GM23338 (cell line): ENCODE results near the gene TBCC. TPM values are rescaled to one million over a fixed set of nuclear protein-coding genes. Genes with fewer than 3 reads are reported as not detected.
A peak's percentile ranks its signal among the peaks of the same experiment; 100 is the strongest.

Experiments used
- ATAC-seq: fragments of 200-7000 bp; cut with Tn5 transposase; 3 replicates; pipeline ENCODE4 v1.9.1; 2020
- DNase-seq: peaks from one replicate; pipeline ENCODE4 v3.0.0-alpha.2; 2015; ENCODE audit warnings: low spot score
- H2AFZ ChIP-seq: fragments of 200-600 bp; sonication (generic); 2 replicates; pipeline ENCODE4 v1.8.0; 2016; ENCODE audit warnings: antibody characterized with exemption, mild to moderate bottlenecking, moderate library complexity
- H3F3A ChIP-seq: fragments of 200-600 bp; sonication (generic); replicated peaks from 2 replicates; pipeline ENCODE4 v1.8.0; 2017; ENCODE audit warnings: antibody characterized with exemption, mixed run types, low read depth
- H3K27ac ChIP-seq: fragments of 200-600 bp; sonication (generic); 2 replicates; pipeline ENCODE4 v1.6.1; 2016; ENCODE audit warnings: low read depth
- H3K27me3 ChIP-seq: fragments of 200-600 bp; sonication (generic); 2 replicates; pipeline ENCODE4 v1.8.0; 2016; ENCODE audit warnings: mild to moderate bottlenecking, mixed run types, moderate library complexity; ENCODE audit not compliant: insufficient read depth
- H3K36me3 ChIP-seq: fragments of 200-600 bp; sonication (generic); 2 replicates; pipeline ENCODE4 v1.8.0; 2016; ENCODE audit warnings: mild to moderate bottlenecking; ENCODE audit not compliant: insufficient read depth
- H3K4me1 ChIP-seq: fragments of 200-600 bp; sonication (generic); 2 replicates; pipeline ENCODE4 v1.8.0; 2016; ENCODE audit warnings: mild to moderate bottlenecking, moderate library complexity; ENCODE audit not compliant: insufficient read depth
- H3K4me2 ChIP-seq: fragments of 200-600 bp; sonication (generic); 2 replicates; pipeline ENCODE4 v1.7.1; 2017; ENCODE audit warnings: mixed run types
- H3K4me3 ChIP-seq: fragments of 200-600 bp; sonication (generic); 2 replicates; pipeline ENCODE4 v1.6.1; 2016; ENCODE audit warnings: mixed run types
- H3K79me2 ChIP-seq: fragments of 200-600 bp; sonication (generic); replicated peaks from 2 replicates; pipeline ENCODE4 v1.8.0; 2017; ENCODE audit warnings: mild to moderate bottlenecking; ENCODE audit not compliant: insufficient read depth
- H3K9me2 ChIP-seq: fragments of 200-600 bp; sonication (generic); 2 replicates; pipeline ENCODE4 v1.8.0; 2017; ENCODE audit not compliant: insufficient read depth
- H4K20me1 ChIP-seq: fragments of 200-600 bp; sonication (generic); replicated peaks from 2 replicates; pipeline ENCODE4 v1.8.0; 2017; ENCODE audit warnings: mild to moderate bottlenecking; ENCODE audit not compliant: insufficient read depth
- H3K27ac Mint-ChIP-seq: 2 replicates; pipeline ENCODE4 v1.8.0; 2020; ENCODE audit warnings: inconsistent platforms, mild to moderate bottlenecking, moderate library complexity, mixed read lengths
- H3K27me3 Mint-ChIP-seq: 3 replicates; pipeline ENCODE4 v1.8.0; 2022; ENCODE audit warnings: low read depth, mild to moderate bottlenecking, moderate library complexity, mixed read lengths, inconsistent platforms; ENCODE audit not compliant: insufficient read depth, poor library complexity
- H3K36me3 Mint-ChIP-seq: 3 replicates; pipeline ENCODE4 v1.8.0; 2021; ENCODE audit warnings: low read depth, mild to moderate bottlenecking, inconsistent platforms, moderate library complexity, mixed read lengths
- H3K4me1 Mint-ChIP-seq: 3 replicates; pipeline ENCODE4 v1.8.0; 2020; ENCODE audit warnings: mild to moderate bottlenecking, inconsistent platforms, mixed read lengths
- H3K4me3 Mint-ChIP-seq: 3 replicates; pipeline ENCODE4 v1.8.0; 2021; ENCODE audit warnings: moderate library complexity, mild to moderate bottlenecking, inconsistent platforms, mixed read lengths
- H3K9me3 Mint-ChIP-seq: 3 replicates; pipeline ENCODE4 v1.8.0; 2020; ENCODE audit warnings: moderate library complexity, mild to moderate bottlenecking, inconsistent platforms, mixed read lengths
- CREB1 ChIP-seq: fragments of 250-450 bp; sonication (Bioruptor Pico); IDR thresholded peaks from 2 replicates; pipeline ENCODE4 v1.5.0; 2020; ENCODE audit warnings: low read depth, mild to moderate bottlenecking, moderate library complexity
- ETS1 ChIP-seq: IDR thresholded peaks from 2 replicates; pipeline ENCODE4 v1.6.1; 2016; ENCODE audit warnings: antibody characterized with exemption
- NANOG ChIP-seq: IDR thresholded peaks from 2 replicates; pipeline ENCODE4 v1.6.1; 2016; ENCODE audit warnings: antibody characterized with exemption, borderline replicate concordance
- POLR2AphosphoS5 ChIP-seq: IDR thresholded peaks from 2 replicates; pipeline ENCODE4 v1.6.1; 2016; ENCODE audit warnings: antibody characterized with exemption, low read depth
- REST ChIP-seq: IDR thresholded peaks from one replicate; pipeline ENCODE4 v1.6.1; 2018; ENCODE audit warnings: antibody characterized with exemption; ENCODE audit not compliant: unreplicated experiment
- STAT1 ChIP-seq: IDR thresholded peaks from one replicate; pipeline ENCODE4 v1.6.1; 2016; ENCODE audit warnings: antibody characterized with exemption; ENCODE audit not compliant: unreplicated experiment
- ZNF114 ChIP-seq: fragments of 250-450 bp; sonication (Bioruptor Pico); IDR thresholded peaks from 2 replicates; pipeline ENCODE4 v1.5.0; 2020; ENCODE audit warnings: mild to moderate bottlenecking, moderate library complexity
- ZNF331 ChIP-seq: fragments of 250-450 bp; sonication (Bioruptor Pico); IDR thresholded peaks from 2 replicates; pipeline ENCODE4 v1.5.0; 2020; ENCODE audit warnings: low read depth, mild to moderate bottlenecking, moderate library complexity
- long read RNA-seq: library from polyadenylated mRNA; unstranded; transcript quantifications from one replicate; pipeline ENCODE4 v2.0.0, GENCODE V29; 2020; ENCODE audit not compliant: unreplicated experiment
- polyA plus RNA-seq: library from polyadenylated mRNA; unstranded; fragments of >200 nt; fragmentation: Nextera tagmentation; extraction: Ambion mirVana; gene quantifications from 2 replicates; pipeline ENCODE4 v1.2.1, GENCODE V29; 2016
- total RNA-seq: library from RNA; depleted of rRNA; stranded (reverse); fragments of >200 nt; shearing (Covaris generic); gene quantifications from 2 replicates; pipeline ENCODE4 v1.2.3, GENCODE V29; 2014; rRNA removed

The TBCC gene, protein sequence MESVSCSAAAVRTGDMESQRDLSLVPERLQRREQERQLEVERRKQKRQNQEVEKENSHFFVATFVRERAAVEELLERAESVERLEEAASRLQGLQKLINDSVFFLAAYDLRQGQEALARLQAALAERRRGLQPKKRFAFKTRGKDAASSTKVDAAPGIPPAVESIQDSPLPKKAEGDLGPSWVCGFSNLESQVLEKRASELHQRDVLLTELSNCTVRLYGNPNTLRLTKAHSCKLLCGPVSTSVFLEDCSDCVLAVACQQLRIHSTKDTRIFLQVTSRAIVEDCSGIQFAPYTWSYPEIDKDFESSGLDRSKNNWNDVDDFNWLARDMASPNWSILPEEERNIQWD
- 45.0 and 59.5 TPM in 2 replicates for total RNA-seq
- 45.3 and 48.3 TPM in 2 replicates for polyA plus RNA-seq
- long read RNA-seq, transcript TBCC-201 (1 exons, 1,616 nt) = major isoform, 45 of 45 reads
- long read RNA-seq, partial matches to known transcripts = 0 of 45 reads
- long read RNA-seq, other reads (novel, unspliced or antisense) = 0 of 45 reads

DNA sequence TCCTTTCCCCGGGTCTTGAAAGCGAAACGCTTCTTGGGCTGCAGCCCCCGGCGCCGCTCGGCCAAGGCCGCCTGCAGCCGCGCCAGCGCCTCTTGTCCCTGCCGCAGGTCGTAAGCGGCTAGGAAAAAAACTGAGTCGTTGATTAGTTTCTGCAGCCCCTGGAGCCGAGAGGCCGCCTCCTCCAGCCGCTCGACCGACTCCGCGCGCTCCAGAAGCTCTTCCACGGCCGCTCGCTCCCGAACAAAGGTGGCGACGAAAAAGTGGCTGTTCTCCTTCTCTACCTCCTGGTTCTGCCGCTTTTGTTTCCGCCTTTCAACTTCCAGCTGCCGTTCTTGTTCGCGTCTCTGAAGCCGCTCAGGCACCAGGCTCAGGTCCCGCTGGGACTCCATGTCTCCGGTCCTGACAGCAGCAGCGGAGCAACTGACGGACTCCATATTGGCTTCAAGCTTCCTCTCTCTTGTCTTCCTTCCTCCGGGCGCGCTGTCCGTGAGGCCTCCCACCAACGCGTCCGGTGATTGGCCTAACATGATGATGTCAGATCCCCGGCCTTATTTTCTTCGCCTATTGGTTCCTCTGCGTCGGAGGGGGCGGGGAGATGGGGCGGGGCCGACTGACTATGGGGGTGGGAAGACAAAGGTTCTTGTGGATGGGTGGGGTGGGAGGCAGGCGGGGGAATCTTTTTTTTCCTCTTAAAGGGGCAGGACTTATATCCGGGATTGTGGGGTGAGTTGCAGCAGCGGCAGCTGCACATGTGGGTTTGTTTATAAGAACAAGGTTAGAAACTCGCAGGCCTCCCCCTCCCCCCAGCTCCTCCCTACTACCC, at the start of gene TBCC:
Gene TBCC, minus strand, starts transcription at position 464 of the 823 bp plus-strand sequence. Its CDS starts 30 bp downstream, at position 434.
- Histone ChIP-seq H3K4me3 (peak within 1 kb of the TSS; percentile 90), H3K27me3 (no peaks in the 10 kb centered on the region), H3K4me2 (peak within 1 kb of the TSS; percentile 90), H3K79me2 (peaks cover 41% of the 10 kb centered on the region), H3K27ac (peak within 1 kb of the TSS; percentile 98), H3K4me1 (no peaks in the 10 kb centered on the region), H3K9me2 (no peaks in the 10 kb centered on the region), H3F3A (peaks cover 10% of the 10 kb centered on the region), H2AFZ (0 out of 2 replicates have a peak within 1 kb of the TSS, but pooled peaks have one; percentile 53), H4K20me1 (peaks cover 11% of the 10 kb centered on the region; the same call in 1 of the 2 replicates), H3K36me3 (no peaks in the 10 kb centered on the region)
- ATAC-seq (peak; percentile 75), DNase-seq (peak; percentile 99)
- H3K4me3 Mint-ChIP-seq = peak within 1 kb of the TSS; percentile 96
- H3K4me1 Mint-ChIP-seq = peaks cover 16% of the 10 kb centered on the region
- peak within 1 kb of the TSS; percentile 98 for H3K27ac Mint-ChIP-seq
- TF ChIP-seq POLR2AphosphoS5 (peak; percentile 96), CREB1 (peak; percentile 79), ZNF331 (no peak), ETS1 (peak; percentile 52; the same call in 1 of the 2 replicates), ZNF114 (CRISPR knock-in tag) (no peak)
- no peaks in the 10 kb centered on the region; the same call in 2 of the 3 replicates for H3K9me3 Mint-ChIP-seq
- H3K36me3 Mint-ChIP-seq = peaks cover 9% of the 10 kb centered on the region
- peaks cover 11% of the 10 kb centered on the region for H3K27me3 Mint-ChIP-seq

DNA sequence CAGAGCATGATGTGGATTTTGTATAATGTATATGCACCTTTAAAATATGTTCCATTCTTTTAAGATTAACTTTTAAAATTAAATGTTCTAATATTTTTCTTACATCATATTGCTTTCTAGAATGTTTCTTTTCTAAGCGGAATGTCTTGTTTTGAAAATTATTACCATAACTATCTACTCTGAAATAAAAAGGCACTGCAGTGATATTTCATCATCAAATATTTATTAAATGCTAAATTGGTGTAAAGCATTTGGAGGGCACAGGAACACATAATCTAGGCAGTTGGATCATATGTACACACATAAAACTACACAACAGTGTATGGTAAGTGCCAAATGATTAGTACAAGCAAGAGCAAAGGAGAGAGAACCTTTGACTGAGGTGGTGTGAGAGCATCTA, 49.7 kb upstream of the TBCC start:
- H3K27ac ChIP-seq = no peak overlapping the region
- no peaks in the 10 kb centered on the region for H3K9me2 ChIP-seq
- peaks cover 12% of the 10 kb centered on the region for H3K79me2 ChIP-seq
- no peaks in the 10 kb centered on the region for H3K36me3 Mint-ChIP-seq
- peaks cover 2% of the 10 kb centered on the region for H3K27me3 Mint-ChIP-seq
- ATAC-seq (no peak), DNase-seq (no peak)
- H3K27ac Mint-ChIP-seq = no peak overlapping the region
- H2AFZ ChIP-seq = no peak overlapping the region
- peaks cover 10% of the 10 kb centered on the region for H4K20me1 ChIP-seq
- H3K4me3 Mint-ChIP-seq = no peak overlapping the region
- H3K4me1 Mint-ChIP-seq = peaks cover 17% of the 10 kb centered on the region
- no peak overlapping the region for H3K4me3 ChIP-seq
- H3K4me2 ChIP-seq = no peak overlapping the region
- no peaks in the 10 kb centered on the region; the same call in 1 of the 2 replicates for H3F3A ChIP-seq
- no peaks in the 10 kb centered on the region for H3K9me3 Mint-ChIP-seq
- H3K36me3 ChIP-seq = no peaks in the 10 kb centered on the region
- H3K4me1 ChIP-seq = peaks cover 15% of the 10 kb centered on the region
- H3K27me3 ChIP-seq = no peaks in the 10 kb centered on the region
- TF ChIP-seq CREB1 (no peak), REST (no peak), STAT1 (no peak), NANOG (no peak)
